CD4-positive, alpha-beta T cell treated with Interleukin-10 for 1 hour (primary cell): Measurements from ENCODE around the gene PGLYRP2.

Experiments
- DNase-seq: peaks from one replicate; pipeline ENCODE4 v3.0.0-alpha.2; 2020

PGLYRP2 gene

DNA sequence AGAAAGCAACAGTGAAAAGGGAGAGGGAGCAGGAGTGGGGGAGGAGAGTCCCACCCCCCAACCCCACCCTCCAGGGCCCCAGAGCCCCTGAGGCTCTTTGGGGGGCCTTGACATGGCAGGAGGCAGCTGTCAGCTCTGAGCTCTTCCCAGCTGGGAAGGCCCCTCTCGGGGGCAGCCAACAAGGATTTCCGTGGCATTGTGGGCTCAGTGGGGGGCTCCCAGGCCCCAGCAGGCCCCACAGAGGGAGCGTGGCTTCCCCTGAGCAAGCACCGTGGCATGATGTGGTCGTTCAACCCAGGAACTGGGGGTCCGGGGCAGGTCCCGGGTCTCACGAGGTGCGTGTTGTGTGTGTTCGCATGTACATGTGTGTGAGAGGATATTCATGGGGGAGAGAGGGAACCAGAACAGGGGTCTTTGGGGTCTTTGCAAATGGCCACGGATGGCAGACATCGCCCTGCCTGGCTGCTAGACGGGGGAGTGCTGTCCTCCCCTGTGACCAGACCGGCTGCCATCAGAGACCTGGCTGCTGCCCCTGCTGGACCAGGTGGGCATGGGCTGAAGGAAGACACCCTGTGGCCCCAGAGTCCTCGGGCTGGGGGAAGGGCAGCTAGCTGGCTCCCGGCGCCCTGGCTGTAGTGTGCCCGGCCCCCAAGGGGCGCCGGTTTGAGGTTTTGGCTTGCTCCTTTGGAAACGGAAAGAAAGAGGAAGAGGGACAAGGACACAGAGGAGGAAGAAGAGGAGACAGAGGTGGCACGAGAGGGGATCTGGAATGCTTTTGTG is 56.8 kb downstream of the PGLYRP2 start:
- no peak for DNase-seq

DNA sequence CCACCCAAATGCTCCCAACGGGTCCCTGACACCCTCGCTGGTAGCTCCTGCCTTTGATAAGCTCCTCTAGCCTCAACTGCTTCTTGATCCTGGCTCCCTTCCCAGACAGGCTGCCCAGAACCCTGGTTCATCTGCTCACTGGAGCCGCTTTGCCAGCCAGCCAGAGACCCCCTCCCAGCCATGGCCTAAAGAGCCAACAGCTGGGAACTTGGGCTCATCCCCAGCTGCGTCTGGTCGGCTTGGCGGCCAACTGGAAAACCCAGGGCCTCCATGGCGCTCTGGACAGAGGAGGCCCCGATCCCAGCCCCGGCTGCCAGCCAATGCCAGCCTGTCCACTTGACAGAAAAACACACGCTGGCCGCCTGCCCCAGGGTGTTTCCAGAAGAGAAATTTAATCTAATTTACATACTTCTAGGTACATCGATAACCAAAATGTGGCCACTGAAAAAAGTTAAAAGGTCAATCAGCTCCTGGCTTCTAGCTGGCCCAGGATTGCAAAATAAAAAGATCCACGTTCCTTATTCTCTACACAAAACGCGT is 57.5 kb downstream of the PGLYRP2 start:
- no peak for DNase-seq

GRCh38 chr19:15421136-15421695 is 58.1 kb downstream of the PGLYRP2 start:
- no peak for DNase-seq

- DNase-seq, result no peak
These were observed 59.8 kb downstream of the PGLYRP2 start for GRCh38 chr19:15419413-15420025.
